OCI-LY7 (cell line): Measurements from ENCODE around the gene SOX5. TPM values are rescaled to one million over a fixed set of nuclear protein-coding genes. Genes with fewer than 3 reads are reported as not detected.

Experiments
- BruUV-seq: library from RNA; stranded (reverse); fragments of 400-500 nt; replicated peaks from 2 replicates; lab custom pipeline; 2021; lab: Mats Ljungman, UMichigan
- CTCF ChIA-PET: fragments of 300-600 bp; sonication (Branson Sonifier 250); formaldehyde crosslinking; loops from one replicate; lab custom pipeline; 2022; ENCODE audit warnings: antibody characterized with exemption; ENCODE audit not compliant: unreplicated experiment; lab: Charles Lee
- POLR2A ChIA-PET: fragments of 300-600 bp; sonication (Branson Sonifier 250); formaldehyde crosslinking; loops from one replicate; lab custom pipeline; 2022; ENCODE audit warnings: antibody characterized with exemption; lab: Charles Lee
- DNase-seq: peaks from one replicate; pipeline ENCODE4 v3.0.0-alpha.2; 2015; ENCODE audit warnings: low spot score
- H2AFZ ChIP-seq: fragments of 200-600 bp; sonication (generic), shearing (Covaris generic); 2 replicates; pipeline ENCODE4 v1.6.1; 2014; ENCODE audit warnings: mild to moderate bottlenecking, antibody characterized with exemption, low read length, moderate library complexity
- H3K27ac ChIP-seq: fragments of 200-600 bp; sonication (generic); 2 replicates; pipeline ENCODE4 v1.5.1; 2014; ENCODE audit warnings: mixed run types, low read depth, mild to moderate bottlenecking, moderate library complexity, low read length, inconsistent platforms; ENCODE audit not compliant: poor library complexity, severe bottlenecking
- H3K36me3 ChIP-seq: fragments of 200-600 bp; sonication (generic); 2 replicates; pipeline ENCODE4 v1.6.1; 2014; ENCODE audit warnings: mild to moderate bottlenecking, antibody characterized with exemption, low read length, moderate library complexity, mixed read lengths; ENCODE audit not compliant: insufficient read depth
- H3K4me1 ChIP-seq: fragments of 200-600 bp; sonication (generic); 2 replicates; pipeline ENCODE4 v1.5.1; 2014; ENCODE audit warnings: mild to moderate bottlenecking, low read length; ENCODE audit not compliant: insufficient read depth, poor library complexity, severe bottlenecking
- H3K4me2 ChIP-seq: fragments of 200-600 bp; sonication (generic); 2 replicates; pipeline ENCODE4 v1.6.1; 2014; ENCODE audit warnings: mild to moderate bottlenecking, low read length
- H3K4me3 ChIP-seq: fragments of 200-600 bp; sonication (generic); 2 replicates; pipeline ENCODE4 v1.5.1; 2014; ENCODE audit warnings: mild to moderate bottlenecking, low read depth, low read length; ENCODE audit not compliant: poor library complexity, severe bottlenecking
- H3K79me2 ChIP-seq: fragments of 200-600 bp; sonication (generic); 2 replicates; pipeline ENCODE4 v1.6.1; 2016; ENCODE audit warnings: low read depth, mild to moderate bottlenecking, low read length, moderate library complexity, mixed read lengths; ENCODE audit not compliant: insufficient read depth
- H3K9me2 ChIP-seq: fragments of 200-600 bp; sonication (generic); 2 replicates; pipeline ENCODE4 v1.6.1; 2016; ENCODE audit warnings: mild to moderate bottlenecking, low read length, mixed read lengths; ENCODE audit not compliant: insufficient read depth
- H3K9me3 ChIP-seq: fragments of 200-600 bp; sonication (generic); 2 replicates; pipeline ENCODE4 v1.6.1; 2014; ENCODE audit warnings: mild to moderate bottlenecking, mixed run types, low read length, mixed read lengths
- H4K20me1 ChIP-seq: fragments of 200-600 bp; sonication (generic); 2 replicates; pipeline ENCODE4 v1.6.1; 2014; ENCODE audit warnings: mild to moderate bottlenecking, antibody characterized with exemption, low read length, moderate library complexity, mixed read lengths; ENCODE audit not compliant: insufficient read depth
- CTCF ChIP-seq: fragments of 200-600 bp; sonication (generic); conservative IDR thresholded peaks from 2 replicates; pipeline ENCODE4 v1.5.1; 2014; ENCODE audit warnings: mild to moderate bottlenecking, antibody characterized with exemption, low read length, moderate library complexity, mixed read lengths
- EZH2phosphoT487 ChIP-seq: fragments of 200-600 bp; sonication (generic); IDR thresholded peaks from 2 replicates; pipeline ENCODE4 v1.6.1; 2018; ENCODE audit warnings: low read depth, borderline replicate concordance, mild to moderate bottlenecking, mixed run types, antibody characterized with exemption, low read length, moderate library complexity, mixed read lengths
- intact Hi-C: fragments of 100-400 bp; cut with micrococcal nuclease; formaldehyde crosslinking; loops from one replicate; pipeline ENCODE4 v1.10.0; 2022; ENCODE audit not compliant: unreplicated experiment
- total RNA-seq, 2 experiments: library from RNA; depleted of rRNA in 1 of 2; stranded (reverse); fragments of >200 nt in 1 of 2; shearing (Covaris generic) in 1 of 2; gene quantifications; 2 replicates each; pipeline ENCODE4 v1.2.3, GENCODE V29; 2014 to 2022

SOX5 gene
- total RNA-seq, 2 experiments from 2014 or later: 0.16 TPM; not detected in 1

GRCh38 chr12:23686095-23686494 lies 263.4 kb downstream of the SOX5 start:
- BruUV-seq: no TSS peak

GRCh38 chr12:23684121-23684520 lies 265.3 kb downstream of the SOX5 start:
- BruUV-seq: no TSS peak
- no peak overlapping the region for H3K27ac ChIP-seq

More at GRCh38 chr12:23686095-23686494, 263.4 kb downstream of the SOX5 start:
- H3K9me2 ChIP-seq: no peaks in the 10 kb centered on the region
- no peak for TF ChIP-seq EZH2phosphoT487
- no peak for TF ChIP-seq CTCF
- H2AFZ ChIP-seq: no peak overlapping the region
- H3K4me3 ChIP-seq: no peak overlapping the region
- no peak for DNase-seq
- intact Hi-C loops: no loop called here
- no peaks in the 10 kb centered on the region for H3K9me3 ChIP-seq
- ChIA-PET CTCF (no interaction called here), POLR2A (interaction anchor here (0.8 kb wide), 1 partner anchor 204 kb away, joined by 3 read pairs; no protein-coding TSS in a partner anchor)
- H3K4me2 ChIP-seq: no peak overlapping the region
- H3K79me2 ChIP-seq: no peaks in the 10 kb centered on the region
- H3K4me1 ChIP-seq: no peaks in the 10 kb centered on the region
- H3K36me3 ChIP-seq: no peaks in the 10 kb centered on the region
- no peak overlapping the region for H3K27ac ChIP-seq
- no peaks in the 10 kb centered on the region for H4K20me1 ChIP-seq

More at GRCh38 chr12:23684121-23684520, 265.3 kb downstream of the SOX5 start:
- Histone ChIP-seq H3K36me3 (no peaks in the 10 kb centered on the region), H2AFZ (no peak overlapping the region), H3K4me2 (no peak overlapping the region), H3K79me2 (no peaks in the 10 kb centered on the region), H3K4me1 (no peaks in the 10 kb centered on the region), H3K9me3 (no peaks in the 10 kb centered on the region), H3K4me3 (no peak overlapping the region), H3K9me2 (no peaks in the 10 kb centered on the region), H4K20me1 (no peaks in the 10 kb centered on the region)
- TF ChIP-seq CTCF (no peak), EZH2phosphoT487 (no peak)
- ChIA-PET POLR2A (interaction anchor here (1.0 kb wide), 1 partner anchor 23 kb away, joined by 3 read pairs; no protein-coding TSS in a partner anchor), CTCF (interaction anchor here (0.5 kb wide), 1 partner anchor 300 kb away, joined by 3 read pairs; no protein-coding TSS in a partner anchor)
- intact Hi-C loops: no loop called here
- DNase-seq: no peak
